Endometrium (tissue), 2 donors: ENCODE results near the gene PHACTR1.
"Not testable (repeated sequence)": the region's sequence is repeated elsewhere in the genome, so short reads cannot be mapped to it uniquely, and the experiment has no call there.

ENCODE experiments used
- FAIRE-seq: peaks from 2 replicates; lab custom pipeline; 2012; peaks lifted over from hg19 to GRCh38; lab: Jason Lieb, UNC
- donor health status: control.
- donor health status: control.

Gene PHACTR1

GRCh38 chr6:12716298-12716916, at the start of gene PHACTR1:
TSS of gene PHACTR1 (plus strand) at chr6:12716767.
- FAIRE-seq = no peak

GRCh38 chr6:12666886-12667285, 49.7 kb upstream of the PHACTR1 start:
- FAIRE-seq = no peak

GRCh38 chr6:12675931-12676330, 40.6 kb upstream of the PHACTR1 start:
- FAIRE-seq = no peak

- no peak for FAIRE-seq
These were observed 37.2 kb upstream of the PHACTR1 start for GRCh38 chr6:12679341-12679740.

- FAIRE-seq = no peak
These were observed 23.4 kb upstream of the PHACTR1 start for GRCh38 chr6:12693122-12693521.

GRCh38 chr6:12698298-12698697, 18.3 kb upstream of the PHACTR1 start:
- FAIRE-seq = no peak

GRCh38 chr6:12704946-12705345, 11.6 kb upstream of the PHACTR1 start:
- FAIRE-seq = no peak

GRCh38 chr6:12709116-12709515, 7.5 kb upstream of the PHACTR1 start:
- FAIRE-seq = no peak

- no peak for FAIRE-seq
These were observed 6.9 kb upstream of the PHACTR1 start for GRCh38 chr6:12709556-12710232.

GRCh38 chr6:12710921-12711320, 5.6 kb upstream of the PHACTR1 start:
- FAIRE-seq = no peak

- FAIRE-seq = no peak
These were observed 2.5 kb upstream of the PHACTR1 start for GRCh38 chr6:12714022-12714421.

- FAIRE-seq = no peak
These were observed 1.1 kb upstream of the PHACTR1 start for GRCh38 chr6:12715437-12715836.

GRCh38 chr6:12717356-12717755, 789 bp downstream of the PHACTR1 start:
- FAIRE-seq = no peak

- FAIRE-seq = no peak
These were observed 1.4 kb downstream of the PHACTR1 start for GRCh38 chr6:12718015-12718414.

- no peak for FAIRE-seq
These were observed 2.5 kb downstream of the PHACTR1 start for GRCh38 chr6:12719017-12719416.

- FAIRE-seq = no peak
These were observed 3.7 kb downstream of the PHACTR1 start for GRCh38 chr6:12720310-12720709.

- no peak for FAIRE-seq
These were observed 8.7 kb downstream of the PHACTR1 start for GRCh38 chr6:12725263-12725662.

- FAIRE-seq = no peak
These were observed 12.9 kb downstream of the PHACTR1 start for GRCh38 chr6:12729467-12729866.

GRCh38 chr6:12730809-12731208, 14.2 kb downstream of the PHACTR1 start:
- FAIRE-seq = not testable (repeated sequence)

- no peak for FAIRE-seq
These were observed 17.3 kb downstream of the PHACTR1 start for GRCh38 chr6:12733876-12734275.

GRCh38 chr6:12735786-12736185, 19.2 kb downstream of the PHACTR1 start:
- no peak for FAIRE-seq

GRCh38 chr6:12748411-12748810, 31.8 kb downstream of the PHACTR1 start:
- FAIRE-seq = no peak

- no peak for FAIRE-seq
These were observed 32.4 kb downstream of the PHACTR1 start for GRCh38 chr6:12748815-12749521.
